Right ventricle myocardium superior (tissue), 1 donor: ENCODE data around the gene MTMR12. TPM values are rescaled to one million over a fixed set of nuclear protein-coding genes. Genes with fewer than 3 reads are reported as not detected.
"Not testable (repeated sequence)": the region's sequence is repeated elsewhere in the genome, so short reads cannot be mapped to it uniquely, and the experiment has no call there.

Experiments used
- ATAC-seq: fragments of 200-7000 bp; cut with Tn5 transposase; one replicate; pipeline ENCODE4 v1.9.1; 2020; ENCODE audit warnings: mild to moderate bottlenecking; ENCODE audit not compliant: poor library complexity
- DNase-seq: peaks from one replicate; pipeline ENCODE4 v3.0.0-alpha.2; 2020
- intact Hi-C: fragments of 100-400 bp; cut with DNase I; formaldehyde crosslinking; loops from one replicate; pipeline ENCODE4 v1.11.2; 2022
- total RNA-seq: library from RNA; stranded (reverse); fragmentation: NEBNext Ultra II Directional; extraction: Animal tissue kit (Norgen Biotek cat#: 25700); gene quantifications from one replicate; pipeline ENCODE4 v1.2.1, GENCODE V29; 2021
- donor health status: DM: no; HTN: yes; CAD: no; lungs with severe emphysema.

MTMR12 gene
- total RNA-seq, 1 donor from 2014 or later = 14.6 TPM

DNA sequence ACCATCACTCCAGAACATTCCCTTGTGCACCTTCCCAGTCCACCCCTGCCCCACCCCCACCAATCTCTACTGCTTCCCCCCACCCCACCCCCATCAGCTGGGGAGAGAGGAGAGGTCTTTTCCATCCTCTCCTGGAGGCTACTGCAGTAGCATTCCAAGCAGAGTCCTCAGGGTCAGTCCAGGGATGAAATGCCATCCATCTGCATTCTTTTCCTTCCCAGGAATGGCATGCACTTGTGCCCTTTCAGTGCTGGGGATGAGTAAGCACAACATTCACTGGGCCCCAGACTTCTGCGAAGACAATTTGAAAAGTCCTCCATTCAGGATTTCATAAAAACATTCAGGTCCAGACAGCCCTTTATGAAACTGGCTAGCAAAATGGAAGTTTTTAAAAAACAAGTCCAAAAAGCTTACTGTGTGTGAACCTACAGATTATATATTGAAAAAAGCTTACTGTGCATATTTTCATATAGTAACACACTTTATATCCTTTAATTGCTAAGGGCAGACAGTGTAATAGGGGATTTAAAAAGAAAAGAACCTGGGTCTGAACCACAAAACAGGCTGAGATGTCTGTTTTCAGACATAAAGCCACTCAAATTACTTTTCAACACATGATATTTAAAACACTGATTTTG, 88.6 kb downstream of the MTMR12 start:
- DNase-seq = no peak
- ATAC-seq = peak; percentile 61
- intact Hi-C loops = no loop called here

DNA sequence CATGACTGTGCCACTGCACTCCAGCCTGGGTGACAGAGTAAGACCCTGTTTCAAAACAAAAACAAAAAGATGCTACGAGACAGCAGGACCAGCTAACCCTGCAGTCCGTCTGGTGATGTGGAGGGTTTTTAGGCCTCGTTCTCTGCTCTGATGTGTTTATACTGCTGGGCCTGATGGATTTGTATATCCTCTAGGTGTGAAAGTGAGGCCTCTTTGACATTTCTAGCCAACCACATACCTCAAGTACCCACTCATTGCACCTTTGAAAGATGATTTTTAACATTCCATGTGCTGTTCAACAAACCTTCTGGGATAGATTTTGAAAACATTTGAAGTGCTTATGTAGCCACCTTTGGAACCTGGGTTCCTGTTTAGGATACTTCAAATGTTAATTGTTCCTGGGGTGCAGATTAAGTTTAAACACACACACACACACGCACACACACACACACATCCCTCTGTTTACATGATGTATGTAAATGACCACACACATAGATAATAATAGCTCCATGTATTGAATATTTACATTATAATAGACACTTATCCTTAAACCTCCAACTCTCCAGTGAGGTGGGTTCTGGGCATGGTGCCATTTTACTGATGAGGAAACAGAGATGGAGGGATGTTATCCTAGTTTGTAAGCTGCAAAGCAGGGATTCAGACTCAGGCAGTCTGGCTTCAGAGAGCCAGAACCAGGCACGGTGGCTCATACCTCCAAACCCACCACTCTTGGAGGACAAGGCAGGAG, 89.8 kb downstream of the MTMR12 start:
- no peak for DNase-seq
- intact Hi-C loops = no loop called here
- ATAC-seq = no peak

DNA sequence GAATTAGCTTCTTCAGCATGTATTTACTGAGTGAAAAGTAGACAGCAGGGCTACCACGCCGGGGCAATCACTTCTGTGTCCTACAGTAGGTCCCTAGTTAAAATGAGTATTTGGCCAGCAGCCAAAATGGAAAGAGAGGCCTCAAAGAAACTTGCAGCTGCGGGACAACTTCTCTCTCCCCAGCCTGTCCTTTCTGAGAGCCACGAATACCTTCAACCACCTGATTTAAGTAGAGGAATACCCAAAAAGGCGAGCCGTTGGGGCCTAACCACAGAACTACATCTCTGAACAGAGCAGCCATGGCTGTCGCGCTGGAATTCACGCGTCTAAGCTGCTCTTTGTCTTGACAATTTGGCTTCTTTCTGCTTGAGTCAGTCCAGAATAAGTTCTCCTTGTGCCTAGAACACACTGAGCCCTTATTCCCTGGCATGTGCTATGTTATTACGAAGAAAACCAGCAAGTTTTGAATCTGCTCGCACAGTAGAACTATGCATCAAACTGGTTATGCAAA, 94.8 kb downstream of the MTMR12 start:
- DNase-seq = no peak
- ATAC-seq = peak; percentile 79
- intact Hi-C loops = no loop called here

DNA sequence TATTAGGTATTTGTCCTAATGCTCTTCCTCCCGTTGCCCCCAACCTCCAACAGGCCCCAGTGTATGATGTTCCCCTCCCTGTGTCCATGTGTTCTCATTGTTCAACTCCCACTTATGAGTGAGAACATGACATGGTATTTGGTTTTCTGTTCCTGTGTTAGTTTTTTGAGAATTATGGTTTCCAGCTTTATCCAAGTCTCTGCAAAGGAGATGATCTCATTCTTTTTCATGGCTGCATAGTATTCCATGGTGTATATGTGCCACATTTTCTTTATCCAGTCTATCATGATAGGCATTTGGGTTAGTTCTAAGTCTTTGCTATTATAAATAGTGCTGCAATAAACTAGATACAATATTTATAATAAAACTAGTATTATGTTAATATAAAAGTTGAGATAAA, 98.4 kb downstream of the MTMR12 start:
- intact Hi-C loops, DNase-seq, ATAC-seq: not testable (repeated sequence)

DNA sequence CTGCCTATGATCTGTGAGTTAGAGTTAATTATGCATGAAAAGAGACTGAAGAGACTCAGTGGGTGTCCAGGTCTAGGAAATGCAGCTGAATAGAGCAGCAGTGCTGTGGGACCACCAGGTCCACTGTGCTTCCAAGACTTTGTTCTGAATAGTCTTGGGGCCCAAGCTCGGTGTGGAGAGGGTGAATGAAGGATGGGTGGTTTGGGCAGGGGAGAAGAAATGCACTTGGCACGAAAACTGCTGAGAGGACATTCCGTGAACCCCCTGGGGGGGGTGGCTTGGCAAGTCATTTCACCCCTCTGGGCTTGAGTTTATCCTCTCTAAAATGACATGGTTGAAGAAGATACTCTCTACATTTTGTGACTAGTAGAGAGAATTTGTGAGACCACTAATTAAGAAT, 102.6 kb downstream of the MTMR12 start:
- intact Hi-C loops = no loop called here
- ATAC-seq (no peak), DNase-seq (no peak)

DNA sequence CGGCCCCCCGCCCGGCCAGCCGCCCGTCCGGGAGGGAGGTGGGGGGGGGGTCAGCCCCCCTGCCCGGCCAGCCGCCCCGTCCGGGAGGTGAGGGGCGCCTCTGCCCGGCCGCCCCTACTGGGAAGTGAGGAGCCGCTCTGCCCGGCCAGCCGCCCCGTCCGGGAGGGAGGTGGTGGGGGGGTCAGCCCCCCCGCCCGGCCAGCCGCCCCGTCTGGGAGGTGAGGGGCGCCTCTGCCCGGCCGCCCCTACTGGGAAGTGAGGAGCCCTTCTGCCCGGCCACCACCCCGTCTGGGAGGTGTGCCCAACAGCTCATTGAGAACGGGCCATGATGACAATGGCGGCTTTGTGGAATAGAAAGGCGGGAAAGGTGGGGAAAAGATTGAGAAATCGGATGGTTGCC, 103.9 kb downstream of the MTMR12 start:
- intact Hi-C loops, DNase-seq, ATAC-seq: not testable (repeated sequence)

DNA sequence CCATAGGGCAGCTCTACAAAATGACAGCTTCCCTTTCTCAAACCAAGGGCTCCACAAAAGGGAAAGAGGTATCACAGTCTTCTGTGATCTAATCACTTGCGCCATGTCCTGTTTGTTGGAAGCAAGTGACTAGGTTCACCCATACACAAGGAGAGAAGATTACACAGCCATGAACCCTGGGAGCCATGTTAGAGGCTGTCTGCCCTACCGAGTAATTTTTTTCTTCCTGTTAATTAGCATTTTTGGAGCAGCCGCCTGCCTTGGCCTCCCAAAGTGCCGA, 105.4 kb downstream of the MTMR12 start:
- intact Hi-C loops = no loop called here
- no peak for ATAC-seq
- DNase-seq = no peak

DNA sequence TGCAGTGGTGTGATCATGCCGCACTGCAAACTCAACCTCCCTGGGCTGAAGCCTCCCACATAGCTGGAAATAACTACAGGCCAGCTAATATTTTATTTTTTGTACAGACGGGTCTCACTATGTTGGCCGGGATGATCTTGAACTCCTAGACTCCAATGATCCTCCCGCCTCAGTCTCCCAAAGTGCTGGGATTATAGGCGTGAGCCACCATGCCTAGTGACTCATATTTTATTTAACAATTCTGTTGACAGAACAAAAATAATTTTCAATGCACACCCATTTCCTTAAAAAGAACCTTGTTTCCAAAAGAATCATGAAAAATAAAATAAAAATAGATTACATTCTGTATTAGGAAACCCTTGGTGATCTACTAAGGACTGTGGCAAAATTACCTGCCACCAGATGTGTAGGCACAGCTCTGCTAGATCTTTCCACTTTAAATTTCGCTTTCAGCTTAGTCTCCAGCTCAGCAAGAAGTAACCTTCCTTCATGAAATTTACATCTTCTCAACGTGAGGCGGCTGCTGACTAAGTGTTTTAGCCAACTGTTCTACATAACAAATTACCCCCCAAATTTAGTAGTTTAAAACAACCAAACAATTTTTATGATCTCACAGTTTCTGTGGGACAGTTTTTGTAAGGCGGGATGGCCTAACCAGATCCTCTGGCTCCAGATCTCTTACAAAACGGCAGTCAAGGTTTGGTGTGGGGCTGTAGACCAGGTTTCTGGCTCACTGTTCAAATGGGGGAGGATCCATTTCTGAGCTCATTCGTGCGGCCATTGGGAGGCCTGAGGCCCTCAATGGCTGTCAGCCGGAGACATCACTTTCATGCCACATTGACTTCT, 106.0 kb downstream of the MTMR12 start:
- DNase-seq (no peak), ATAC-seq (no peak)
- intact Hi-C loops = no loop called here

DNA sequence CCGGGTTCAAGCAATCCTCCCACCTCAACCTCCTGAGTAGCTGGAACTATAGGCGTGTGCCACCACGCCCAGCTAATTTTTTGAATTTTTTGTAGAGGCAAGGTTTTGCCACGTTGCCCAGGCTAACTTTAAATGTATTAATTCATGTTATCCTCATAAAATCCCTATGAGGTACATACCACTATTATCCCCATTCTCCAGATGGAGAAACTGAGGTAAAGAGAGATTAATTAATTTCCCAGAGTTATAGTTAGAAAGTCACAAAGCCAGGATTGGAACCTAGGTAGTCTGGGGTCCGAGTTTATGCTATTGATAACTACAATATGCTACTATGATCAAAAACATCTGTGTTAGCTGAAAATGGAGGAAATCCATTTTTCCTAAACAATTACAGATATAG, 106.7 kb downstream of the MTMR12 start:
- no peak for ATAC-seq
- intact Hi-C loops = no loop called here
- DNase-seq = no peak

DNA sequence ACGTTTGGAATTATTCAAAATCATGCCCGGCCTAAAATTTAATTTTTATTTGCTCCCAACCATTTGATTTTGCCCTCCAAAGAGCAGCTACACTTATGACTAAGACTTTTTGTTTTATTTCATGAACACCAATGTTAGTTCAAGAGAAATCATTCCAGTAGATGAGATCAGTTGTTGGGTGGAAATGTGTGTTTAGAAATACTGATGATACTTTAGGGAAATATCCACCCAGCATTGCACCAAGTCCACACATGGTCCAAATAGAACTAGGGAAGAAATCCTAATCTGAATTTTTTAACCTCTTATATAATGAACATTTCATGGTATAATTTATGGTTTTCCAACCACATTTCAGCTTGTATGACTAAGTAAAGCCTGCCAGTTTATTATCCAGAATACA, 110.3 kb downstream of the MTMR12 start:
- ATAC-seq = peak; percentile 74

DNA sequence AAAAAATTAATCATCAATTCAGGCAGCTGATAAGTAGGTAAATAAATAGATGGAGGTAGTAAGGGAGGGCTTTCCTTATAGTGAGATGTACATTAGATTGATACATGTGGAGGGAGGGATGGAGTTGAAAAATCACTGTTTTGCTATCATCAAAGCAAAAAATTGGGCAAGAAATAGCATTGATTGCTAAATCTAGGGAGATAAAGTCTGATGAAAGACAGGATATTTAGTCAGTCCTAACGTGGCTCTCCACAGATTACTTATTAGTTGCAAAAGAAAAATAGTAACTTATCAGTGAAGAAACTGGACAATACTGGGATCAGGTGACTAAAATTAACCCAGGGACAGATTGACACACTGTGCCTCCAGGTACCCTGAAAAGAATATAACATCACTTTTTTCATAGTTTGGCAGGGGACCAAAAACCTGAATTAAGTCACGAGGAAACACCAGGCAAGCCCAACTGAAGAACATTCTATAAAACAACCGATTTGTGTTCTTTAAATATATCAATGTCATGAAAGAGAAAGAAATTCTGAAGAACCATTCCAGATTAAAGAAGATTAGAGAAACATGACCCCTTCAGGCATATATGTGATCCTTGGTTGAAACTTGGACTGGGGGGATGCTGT, 111.5 kb downstream of the MTMR12 start:
- intact Hi-C loops = no loop called here
- no peak for DNase-seq
- peak; percentile 53 for ATAC-seq

More for the DNA sequence above, 110.3 kb downstream of the MTMR12 start:
- intact Hi-C loops = no loop called here
- no peak for DNase-seq

DNA sequence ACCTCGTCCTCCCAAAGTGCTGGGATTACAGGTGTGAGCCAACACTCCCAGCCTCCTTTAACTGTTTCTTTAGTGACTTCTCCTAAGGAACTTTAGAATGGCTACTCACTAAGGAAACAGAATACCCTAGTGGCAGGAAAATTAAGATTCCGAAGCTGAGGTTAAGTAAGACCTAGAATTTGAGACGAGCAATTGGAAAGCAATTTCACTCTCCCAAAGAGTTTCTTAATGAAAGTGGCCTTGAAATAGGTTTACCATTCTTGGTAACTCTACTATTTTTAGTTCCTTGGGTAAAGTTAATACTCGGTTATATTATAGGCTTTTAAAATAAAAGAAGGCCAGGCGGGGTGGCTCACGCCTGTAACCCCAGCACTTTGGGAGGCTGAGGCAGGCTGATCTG, 115.7 kb downstream of the MTMR12 start:
- no peak for DNase-seq
- intact Hi-C loops = no loop called here
- no peak for ATAC-seq

DNA sequence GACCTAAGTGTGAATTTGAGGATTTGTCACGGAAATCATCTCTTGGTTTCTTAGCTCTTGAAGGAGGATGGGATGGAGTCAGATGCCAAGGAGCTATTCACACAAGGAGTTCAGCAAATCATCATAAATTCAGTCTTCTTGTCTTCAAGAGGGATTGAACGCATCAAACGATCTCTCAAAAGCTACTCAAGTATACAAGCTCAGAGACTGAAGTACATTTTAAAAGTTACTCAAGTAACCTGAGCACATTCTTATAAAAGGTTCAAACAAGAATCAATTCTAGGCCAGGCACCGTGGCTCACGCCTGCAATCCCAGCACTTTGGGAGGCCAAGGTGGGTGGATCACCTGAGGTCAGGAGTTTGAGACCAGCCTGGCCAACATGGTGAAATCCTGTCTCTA, 117.5 kb downstream of the MTMR12 start:
- no peak for ATAC-seq
- intact Hi-C loops = no loop called here
- no peak for DNase-seq

DNA sequence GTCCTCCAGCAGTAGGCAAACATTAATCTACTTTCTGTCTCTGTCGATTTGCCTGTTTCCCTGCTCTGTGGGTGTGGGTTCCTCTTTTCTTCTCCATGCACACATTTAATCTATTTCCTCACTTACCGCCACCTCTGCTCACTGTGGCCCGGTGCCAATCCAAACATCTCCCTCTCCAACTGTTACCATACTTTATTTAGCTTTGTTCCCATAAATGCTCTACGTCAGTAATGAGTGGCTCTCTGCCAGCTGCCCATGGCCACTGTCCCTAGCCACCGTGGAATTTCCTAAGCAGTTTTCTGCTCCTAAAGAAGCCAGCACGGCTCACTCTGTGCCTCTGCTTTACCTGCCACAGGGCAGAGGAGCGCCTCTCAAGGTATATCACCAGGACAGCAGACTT, 119.1 kb downstream of the MTMR12 start:
- DNase-seq = peak; percentile 90
- intact Hi-C loops = no loop called here
- ATAC-seq = peak; percentile 87

DNA sequence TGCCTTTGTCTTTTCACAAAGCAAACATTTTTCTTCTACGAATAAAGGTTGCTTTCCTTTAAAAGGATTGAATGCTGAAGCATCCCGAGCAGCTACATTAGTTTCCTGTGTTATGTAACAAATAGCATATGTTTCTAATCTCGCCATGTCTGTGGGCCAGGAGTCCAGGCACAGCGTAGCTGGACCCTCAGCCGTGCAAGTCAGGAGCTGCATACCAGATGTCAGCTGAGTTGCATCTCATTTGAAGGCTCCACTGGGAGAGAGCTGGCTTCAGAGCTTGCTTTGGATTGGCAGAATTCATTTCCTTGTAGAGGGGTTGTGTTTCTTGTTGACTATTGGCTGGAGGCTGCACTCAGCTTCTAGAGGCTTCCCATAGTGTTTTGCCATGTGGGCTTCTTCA, 122.6 kb downstream of the MTMR12 start:
- DNase-seq (peak; percentile 76), ATAC-seq (peak; percentile 85)
- intact Hi-C loops = no loop called here

DNA sequence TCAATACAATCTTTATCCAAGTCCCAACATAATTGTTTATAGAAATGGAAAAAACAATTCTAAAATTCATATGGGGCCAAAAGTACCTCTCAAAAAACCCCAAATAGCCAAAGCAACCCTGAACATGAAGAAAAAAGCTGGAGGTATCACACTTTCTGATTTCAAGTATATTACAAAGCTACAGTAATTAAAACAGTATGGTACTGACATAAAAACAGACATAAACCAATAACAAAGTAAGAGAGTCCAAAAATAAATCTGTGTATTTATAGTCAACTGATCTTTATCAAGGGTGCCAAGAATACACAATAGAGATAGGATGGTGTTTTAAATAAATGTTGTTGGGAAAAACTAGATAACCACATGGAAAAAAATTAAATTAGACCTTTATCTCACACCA, 125.1 kb downstream of the MTMR12 start:
- intact Hi-C loops = no loop called here
- ATAC-seq (no peak), DNase-seq (no peak)

DNA sequence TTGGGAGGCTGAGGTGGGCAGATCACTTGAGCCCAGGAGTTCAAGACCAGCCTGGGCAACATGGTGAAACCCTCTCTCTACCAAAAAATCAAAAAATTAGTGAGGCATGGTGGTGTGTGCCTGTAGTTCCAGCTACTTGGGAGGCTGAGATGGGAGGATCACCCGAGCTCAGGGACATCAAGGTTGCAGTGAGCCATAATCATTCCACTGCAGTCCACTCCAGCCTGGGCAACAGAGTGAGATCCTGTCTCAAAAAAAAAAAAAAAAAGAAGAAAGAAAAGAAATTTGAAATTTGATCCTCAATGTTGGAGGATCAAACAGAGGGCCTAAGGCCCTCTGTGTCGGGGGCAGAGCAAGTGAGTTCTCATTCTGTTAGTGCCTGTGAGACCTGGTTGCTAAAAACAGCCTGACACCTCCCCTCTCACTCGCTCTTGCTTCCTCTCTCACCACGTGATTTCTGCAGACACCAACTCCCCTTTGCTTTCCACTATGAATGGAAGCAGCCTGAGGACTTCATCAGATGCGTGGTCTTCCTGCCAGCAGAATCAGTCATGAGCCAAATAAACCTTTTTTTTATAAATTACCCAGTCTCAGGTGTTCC, 130.2 kb downstream of the MTMR12 start:
- intact Hi-C loops = no loop called here
- DNase-seq (no peak), ATAC-seq (peak; percentile 87)
